Measurements from ENCODE around the gene DISP2.

Gene DISP2

GRCh38 chr15:40382580-40383456 is 24.8 kb downstream of the DISP2 start, which contains the start of gene KNSTRN:
Gene KNSTRN (plus strand): TSS chr15:40382721. CDS start chr15:40382836, 115 bp downstream.
- TF ChIP-seq CTCF (IDR thresholded peaks at IDR 0.05; ENCODE audit: low read depth, low read length, missing control alignments): no peak
- H3K4me3 ChIP-seq (ENCODE audit: low read depth, low read length): peak within 1 kb of the TSS; percentile 75
- DNase-seq (ENCODE audit: low read depth): peak; percentile 80
- in situ Hi-C loops (cut with HindIII; ENCODE audit: low sequenced_read_pairs): no loop called here

DNA sequence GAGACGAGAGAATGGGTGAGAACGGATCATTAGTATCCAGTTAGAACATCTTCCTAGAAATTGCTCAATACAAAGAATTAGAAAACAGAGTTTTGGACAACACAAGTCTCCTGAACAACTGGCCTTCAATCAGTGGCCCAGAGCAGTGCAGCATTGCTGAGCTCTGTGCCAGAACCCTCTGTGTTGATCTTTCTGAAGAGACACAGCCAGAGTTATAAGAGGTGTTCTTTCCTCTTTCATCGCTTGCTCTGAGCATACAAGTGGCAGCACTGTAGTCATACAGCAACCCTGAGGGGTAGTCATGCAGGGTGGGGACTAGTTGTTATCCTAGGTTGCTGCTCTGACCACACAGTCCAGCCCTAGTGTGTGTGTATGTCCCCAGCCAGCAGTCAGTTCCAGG is 28.5 kb downstream of the DISP2 start:
- no peak overlapping the region for H3K4me3 ChIP-seq (ENCODE audit: low read depth, low read length)
- in situ Hi-C loops (cut with HindIII; ENCODE audit: low sequenced_read_pairs): loop anchor here (5.0 kb wide), 1 partner anchor 59 kb away; no protein-coding TSS in a partner anchor
- no peak for DNase-seq (ENCODE audit: low read depth)
- no peak for TF ChIP-seq CTCF (IDR thresholded peaks at IDR 0.05; ENCODE audit: low read depth, low read length, missing control alignments)

DNA sequence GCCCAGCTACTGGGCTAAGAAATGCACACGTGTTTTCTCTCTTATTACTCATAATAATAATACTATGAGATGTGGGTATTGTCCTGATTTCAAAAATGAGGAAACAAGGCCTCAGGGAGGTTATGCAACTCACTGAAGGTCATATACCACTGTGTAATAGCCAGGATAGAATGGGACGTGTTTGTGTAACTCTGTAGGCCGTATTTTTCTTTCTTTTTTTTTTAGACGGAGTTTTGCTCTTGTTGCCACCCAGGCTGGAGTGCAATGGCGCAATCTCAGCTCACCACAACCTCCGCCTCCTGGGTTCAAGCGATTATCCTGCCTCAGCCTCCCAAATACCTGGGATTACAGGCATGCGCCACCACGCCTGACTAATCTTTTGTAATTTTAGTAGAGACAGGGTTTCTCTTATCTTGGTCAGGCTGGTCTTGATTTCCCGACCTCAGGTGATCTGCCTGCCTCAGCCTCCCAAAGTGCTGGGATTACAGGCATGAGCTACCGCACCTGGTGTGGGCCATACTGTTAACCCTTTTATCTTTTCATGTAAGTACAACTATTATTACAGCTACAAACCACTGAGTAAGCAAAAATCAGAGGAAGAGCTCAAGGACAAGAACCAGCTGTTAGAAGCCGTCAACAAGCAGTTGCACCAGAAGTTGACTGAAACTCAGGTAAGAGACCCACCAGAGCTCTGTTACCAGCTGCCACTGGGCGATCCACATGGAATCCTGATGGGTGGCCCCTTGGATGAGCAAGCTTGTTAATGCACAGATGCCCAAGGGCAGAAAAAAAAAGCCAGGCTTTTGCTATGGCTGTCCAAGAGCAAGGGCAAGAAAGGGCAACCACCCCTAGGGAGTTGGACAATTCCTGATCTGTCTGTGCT is 31.2 kb downstream of the DISP2 start:
- H3K4me3 ChIP-seq (ENCODE audit: low read depth, low read length): no peak overlapping the region
- in situ Hi-C loops (cut with HindIII; ENCODE audit: low sequenced_read_pairs): loop anchor here (5.0 kb wide), 1 partner anchor 62 kb away; no protein-coding TSS in a partner anchor
- TF ChIP-seq CTCF (IDR thresholded peaks at IDR 0.05; ENCODE audit: low read depth, low read length, missing control alignments): no peak
- no peak for DNase-seq (ENCODE audit: low read depth)

DNA sequence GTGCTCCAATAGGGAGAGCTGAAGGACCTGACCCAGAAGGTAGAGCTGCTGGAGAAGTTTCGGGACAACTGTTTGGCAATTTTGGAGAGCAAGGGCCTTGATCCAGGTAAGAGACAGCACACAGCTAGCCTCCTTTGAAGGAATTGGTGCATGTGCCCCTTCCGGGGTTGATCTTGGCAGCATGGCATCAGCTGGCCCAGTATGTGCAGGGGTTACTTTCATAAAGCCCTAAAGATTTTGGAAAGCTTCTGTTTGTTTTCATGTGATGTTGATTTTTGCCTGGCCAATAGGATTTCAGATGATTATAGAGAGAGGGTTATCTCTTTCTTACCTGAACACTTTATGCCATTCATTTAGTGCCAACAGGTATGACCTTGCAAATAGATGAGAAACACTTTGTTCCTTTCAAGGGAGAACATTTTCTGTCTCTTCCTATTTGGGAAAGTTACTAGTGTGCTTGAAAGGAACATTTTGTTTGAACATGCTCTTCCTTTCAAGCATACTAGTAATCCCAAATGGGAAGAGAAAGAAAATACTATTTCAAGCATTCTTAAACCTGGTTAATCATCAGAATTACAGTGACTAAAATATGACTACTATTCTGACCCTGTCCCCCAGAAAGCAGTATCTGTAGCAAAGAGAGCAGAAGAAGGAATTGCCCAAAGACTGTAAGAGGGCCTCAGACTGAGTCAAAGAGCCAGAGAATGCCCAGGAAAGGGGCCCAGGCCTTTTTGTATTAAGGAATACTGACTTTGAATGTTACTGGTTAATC is 32.0 kb downstream of the DISP2 start:
- in situ Hi-C loops (cut with HindIII; ENCODE audit: low sequenced_read_pairs): loop anchor here (5.0 kb wide), 1 partner anchor 63 kb away; no protein-coding TSS in a partner anchor
- no peak for DNase-seq (ENCODE audit: low read depth)
- no peak for TF ChIP-seq CTCF (IDR thresholded peaks at IDR 0.05; ENCODE audit: low read depth, low read length, missing control alignments)
- no peak overlapping the region for H3K4me3 ChIP-seq (ENCODE audit: low read depth, low read length)

DNA sequence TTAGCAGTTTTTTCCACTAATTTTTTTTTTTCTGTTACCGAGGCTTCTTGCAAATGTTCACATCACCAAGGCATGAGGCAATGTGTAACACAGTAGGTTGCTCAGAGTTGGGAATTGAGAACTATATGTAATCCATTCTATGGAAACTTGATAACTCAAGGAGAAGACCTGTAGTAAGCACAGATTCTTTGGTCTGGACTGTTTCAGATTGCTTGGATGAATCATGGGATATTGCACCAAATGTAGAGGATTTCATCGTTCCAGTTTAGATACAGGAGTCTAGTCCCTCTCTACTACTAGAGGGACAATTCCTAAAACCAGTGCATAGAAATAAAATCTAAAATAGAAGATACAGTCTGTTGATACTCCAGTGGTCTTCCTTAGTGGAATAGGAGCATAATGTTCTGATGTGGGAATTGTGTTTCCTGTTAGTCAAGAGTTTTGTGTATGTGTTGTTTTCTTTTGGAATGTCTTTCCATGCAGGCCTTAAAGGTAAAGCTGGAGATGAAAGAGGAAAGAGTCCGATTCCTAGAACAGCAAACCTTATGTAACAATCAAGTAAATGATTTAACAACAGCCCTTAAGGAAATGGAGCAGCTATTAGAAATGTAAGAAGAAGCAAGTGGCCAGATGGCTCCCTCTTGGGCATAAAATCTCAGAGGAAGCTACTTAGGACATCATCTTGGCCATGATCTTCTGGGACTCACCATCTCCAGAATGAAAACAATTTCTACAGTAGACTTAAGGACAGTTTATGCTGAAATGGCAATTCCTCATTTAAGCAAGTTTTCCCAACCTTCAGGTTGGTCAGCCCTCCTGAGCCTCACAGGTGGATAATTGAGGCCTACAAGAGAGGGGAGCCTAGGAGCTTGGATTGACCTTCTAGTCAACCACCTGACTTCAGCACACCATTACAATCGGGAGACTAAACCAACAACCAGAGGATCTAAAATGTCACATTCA is 35.2 kb downstream of the DISP2 start:
- in situ Hi-C loops (cut with HindIII; ENCODE audit: low sequenced_read_pairs): no loop called here
- no peak overlapping the region for H3K4me3 ChIP-seq (ENCODE audit: low read depth, low read length)
- TF ChIP-seq CTCF (IDR thresholded peaks at IDR 0.05; ENCODE audit: low read depth, low read length, missing control alignments): no peak
- no peak for DNase-seq (ENCODE audit: low read depth)
